Liver (tissue), 9 donors: ENCODE data around the gene LSM12. TPM values are rescaled to one million over a fixed set of nuclear protein-coding genes. Genes with fewer than 3 reads are reported as not detected.
"Not testable (repeated sequence)": the region's sequence is repeated elsewhere in the genome, so short reads cannot be mapped to it uniquely, and the experiment has no call there.

Experiments
- DNase-seq: peaks from one replicate; pipeline ENCODE4 v3.0.0-alpha.2; 2017; ENCODE audit warnings: low spot score
- H3K27ac ChIP-seq, 2 donors: one replicate each; pipeline ENCODE4 v1.7.0; 2013; ENCODE audit warnings: inconsistent platforms in 2 of 2, low read length in 2 of 2, control low read depth in 1 of 2, low read depth in 1 of 2, mild to moderate bottlenecking in 1 of 2
- H3K27me3 ChIP-seq, 4 donors: one replicate each; pipeline versions ENCODE4 v1.6.1 to v1.7.0; 2013; ENCODE audit warnings: low read length in 3 of 4, inconsistent platforms in 1 of 4, mild to moderate bottlenecking in 1 of 4, moderate library complexity in 1 of 4; ENCODE audit not compliant: control insufficient read depth in 4 of 4, insufficient read depth in 4 of 4
- H3K36me3 ChIP-seq, 4 donors: one replicate each; pipeline versions ENCODE4 v1.6.1 to v1.7.0; 2013; ENCODE audit warnings: low read length in 3 of 4, mild to moderate bottlenecking in 3 of 4, low read depth in 1 of 4, moderate library complexity in 1 of 4; ENCODE audit not compliant: control insufficient read depth in 4 of 4, insufficient read depth in 3 of 4
- H3K4me1 ChIP-seq, 4 donors: one replicate each; pipeline versions ENCODE4 v1.6.1 to v1.7.0; 2013; ENCODE audit warnings: low read length in 3 of 4, mild to moderate bottlenecking in 3 of 4, moderate library complexity in 1 of 4; ENCODE audit not compliant: control insufficient read depth in 4 of 4, insufficient read depth in 4 of 4
- H3K4me3 ChIP-seq, 3 donors: one replicate each; pipeline versions ENCODE4 v1.6.1 to v1.7.0; 2013; ENCODE audit warnings: low read length in 3 of 3, control low read depth in 1 of 3, low read depth in 1 of 3, mild to moderate bottlenecking in 1 of 3
- H3K9ac ChIP-seq, 2 donors: one replicate each; pipeline ENCODE4 v1.7.0; 2013; ENCODE audit warnings: low read length in 2 of 2, mild to moderate bottlenecking in 2 of 2, moderate library complexity in 2 of 2, control low read depth in 1 of 2, low read depth in 1 of 2
- H3K9me3 ChIP-seq, 4 donors: one replicate each; pipeline versions ENCODE4 v1.6.1 to v1.7.0; 2013; ENCODE audit warnings: low read length in 3 of 4; ENCODE audit not compliant: control insufficient read depth in 4 of 4
- EGR1 ChIP-seq, 2 donors: IDR thresholded peaks; 2 replicates each; pipeline ENCODE4 v1.6.1; 2016 to 2018; ENCODE audit warnings: antibody characterized with exemption in 2 of 2, low read depth in 2 of 2
- FOXA2 ChIP-seq: IDR thresholded peaks from 2 replicates; pipeline ENCODE4 v1.6.1; 2016; ENCODE audit warnings: antibody characterized with exemption
- HNF4A ChIP-seq, 2 donors: conservative IDR thresholded peaks; 2 replicates each; pipeline ENCODE4 v1.6.1; 2016; ENCODE audit warnings: antibody characterized with exemption in 2 of 2, mild to moderate bottlenecking in 2 of 2
- HNF4G ChIP-seq: IDR thresholded peaks from 2 replicates; pipeline ENCODE4 v1.6.1; 2016; ENCODE audit warnings: antibody characterized with exemption
- JUND ChIP-seq, 2 donors: IDR thresholded peaks; 2 replicates each; pipeline ENCODE4 v1.6.1; 2016; ENCODE audit warnings: antibody characterized with exemption in 2 of 2
- NR2F2 ChIP-seq: IDR thresholded peaks from 2 replicates; pipeline ENCODE4 v1.6.1; 2016; ENCODE audit warnings: antibody characterized with exemption
- RXRA ChIP-seq, 2 donors: IDR thresholded peaks; 2 replicates each; pipeline ENCODE4 v1.6.1; 2017 to 2018; ENCODE audit warnings: antibody characterized with exemption in 2 of 2, mild to moderate bottlenecking in 1 of 2
- YY1 ChIP-seq: IDR thresholded peaks from 2 replicates; pipeline ENCODE4 v1.6.1; 2016; ENCODE audit warnings: antibody characterized with exemption, mild to moderate bottlenecking
- WGBS: extraction: QIAGEN DNeasy Blood & Tissue Kit; methylation state at CpG from one replicate; pipeline ENCODE4 v1.1.7; 2013; 5-methylcytosine and 5-hydroxymethylcytosine counted together
- polyA plus RNA-seq, 2 donors: library from polyadenylated mRNA; stranded (reverse) in 1 of 2; unstranded in 1 of 2; fragments of 200-250 nt in 1 of 2; fragments of >200 nt in 1 of 2; fragmentation: Nextera tagmentation in 1 of 2; extraction: Ambion mirVana in 1 of 2; gene quantifications; one replicate each; pipeline versions ENCODE4 v1.2.1 to v1.2.3, GENCODE V29; 2013 to 2015
- total RNA-seq, 2 donors: library from RNA; depleted of rRNA; stranded (reverse); fragments of >200 nt; gene quantifications; one replicate each; pipeline ENCODE4 v1.2.3, GENCODE V29; 2014
- donor health status: healthy.
- donor health status: healthy.
- donor health status: healthy.
- donor health status: healthy.
- donor health status: healthy.

Gene LSM12
- total and polyA plus RNA-seq, 4 donors, result 12.1 to 31.9 (median 15.1) TPM

- DNase-seq, result no peak
- no peak overlapping the region for H3K27ac ChIP-seq
- H3K9ac ChIP-seq, result no peak overlapping the region
- H3K4me1 ChIP-seq, result peaks cover 0 to 21% (median 13%) of the 10 kb centered on the region in 4 donors
- H3K36me3 ChIP-seq, result peaks cover 0 to 16% (median 12%) of the 10 kb centered on the region in 4 donors
- WGBS, result 69% methylated on average over 6 of the region's 6 CpGs
- H3K4me3 ChIP-seq, result no peak overlapping the region
- TF ChIP-seq FOXA2 (no peak), YY1 (no peak)
- H3K9me3 ChIP-seq, result no peaks in the 10 kb centered on the region
- H3K27me3 ChIP-seq, result no peaks in the 10 kb centered on the region
Measured at GRCh38 chr17:44039829-44040635, 26.4 kb downstream of the LSM12 start.

DNA sequence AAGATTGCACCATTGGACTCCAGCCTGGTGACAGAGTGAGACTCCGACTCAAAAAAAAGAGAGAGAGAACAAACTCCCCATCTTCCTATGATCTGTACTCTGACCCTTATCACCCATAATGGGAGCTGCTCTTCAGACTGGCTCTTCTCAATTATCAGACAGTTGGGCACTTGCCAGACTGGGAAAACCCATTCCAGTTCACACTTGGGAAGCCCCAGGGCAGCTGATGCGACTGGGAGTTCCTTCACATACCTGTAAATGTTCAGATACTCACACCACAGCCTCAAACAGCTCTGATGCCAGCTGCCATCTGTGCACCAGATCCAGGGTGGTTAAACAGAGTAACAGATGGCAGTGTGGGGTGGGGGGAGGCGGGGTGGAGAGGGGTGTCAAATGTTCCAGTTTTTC, 27.9 kb downstream of the LSM12 start:
- TF ChIP-seq EGR1 (IDR thresholded peaks at IDR 0.05; ENCODE audit: low read depth in 2 of 2), result no peak
- peak in 1 of 2 donors; percentile 19 for TF ChIP-seq RXRA (IDR thresholded peaks at IDR 0.05)
- TF ChIP-seq HNF4G, result no peak
- TF ChIP-seq HNF4A (conservative IDR thresholded peaks at IDR 0.05), result peak; percentile 66 to 70
- peak in 1 of 2 donors; percentile 23 for TF ChIP-seq JUND (IDR thresholded peaks at IDR 0.05)
- Histone ChIP-seq H3K27ac (peak overlapping the region in 1 of 2 donors; percentile 20), H3K9me3 (no peaks in the 10 kb centered on the region), H3K36me3 (peaks cover 0 to 23% (median 17%) of the 10 kb centered on the region in 4 donors), H3K4me1 (peaks cover 0 to 21% (median 13%) of the 10 kb centered on the region in 4 donors), H3K9ac (no peak overlapping the region), H3K4me3 (no peak overlapping the region), H3K27me3 (no peaks in the 10 kb centered on the region)
- 50% methylated on average over 3 of the region's 3 CpGs for WGBS
- no peak for DNase-seq

GRCh38 chr17:44037471-44037870, 29.0 kb downstream of the LSM12 start:
- peaks cover 0 to 21% (median 13%) of the 10 kb centered on the region in 4 donors for H3K4me1 ChIP-seq
- TF ChIP-seq HNF4A (conservative IDR thresholded peaks at IDR 0.05), result no peak
- no peak for TF ChIP-seq NR2F2
- no peak for TF ChIP-seq FOXA2
- WGBS, result 97% methylated on average over 2 of the region's 2 CpGs

GRCh38 chr17:44034688-44035087, 31.8 kb downstream of the LSM12 start:
- not testable (repeated sequence) for H3K9ac ChIP-seq, H3K9me3 ChIP-seq, DNase-seq, H3K4me1 ChIP-seq, H3K4me3 ChIP-seq, H3K27me3 ChIP-seq, H3K27ac ChIP-seq
- H3K36me3 ChIP-seq, result peaks cover 0 to 37% (median 25%) of the 10 kb centered on the region in 4 donors
- WGBS, result no CpG with 5 or more reads among the region's 3 CpGs

More at GRCh38 chr17:44037471-44037870, 29.0 kb downstream of the LSM12 start:
- H3K36me3 ChIP-seq, result peaks cover 0 to 30% (median 20%) of the 10 kb centered on the region in 4 donors
- H3K27me3 ChIP-seq, result no peaks in the 10 kb centered on the region
- DNase-seq, result no peak
- no peak overlapping the region for H3K9ac ChIP-seq
- H3K9me3 ChIP-seq, result no peaks in the 10 kb centered on the region
- H3K27ac ChIP-seq, result no peak overlapping the region
- H3K4me3 ChIP-seq, result no peak overlapping the region
